NCI-H187 treated with DMSO at 0.1 percent for 48 hours (cell line): ENCODE data around the gene LDLRAD4.

Experiments
- DNase-seq: peaks from one replicate; lab custom pipeline; 2025; lab: John Stamatoyannopoulos, UW

The LDLRAD4 gene

DNA sequence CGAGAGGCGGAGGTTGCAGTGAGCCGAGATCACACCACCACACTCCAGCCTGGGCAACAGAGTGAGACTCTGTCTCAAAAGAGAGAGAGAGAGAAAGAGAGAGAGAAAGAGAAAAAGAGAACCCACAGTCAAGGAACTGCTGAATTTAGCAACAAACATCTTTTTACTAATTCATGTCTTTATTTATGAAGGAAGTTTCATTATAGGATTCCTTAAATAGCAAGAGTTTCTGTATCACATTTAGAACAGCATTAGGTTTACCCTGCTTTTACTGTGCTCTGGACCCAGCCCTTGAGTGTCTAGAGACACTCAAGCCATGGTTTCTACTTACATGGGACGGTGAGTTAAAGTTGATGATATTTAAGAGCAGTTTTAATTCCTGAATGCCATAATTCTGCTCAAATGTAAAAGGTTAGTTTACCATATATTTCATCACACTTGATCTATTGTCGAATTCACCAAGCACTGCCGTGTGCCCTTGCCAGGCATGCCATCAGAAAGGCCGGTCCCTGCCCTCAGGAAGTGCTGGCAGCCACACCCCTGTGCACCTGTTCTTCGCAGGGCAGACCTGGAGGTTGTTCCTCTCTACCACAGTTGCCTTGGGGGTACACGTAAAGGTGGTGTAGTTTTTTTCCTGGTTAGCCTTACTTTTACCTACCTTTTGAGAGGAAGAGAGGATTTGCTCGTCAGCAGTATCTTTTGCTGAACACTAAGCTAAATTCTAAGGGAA, 153.3 kb downstream of the LDLRAD4 start:
- DNase-seq = no peak

GRCh38 chr18:13372531-13372951, 154.0 kb downstream of the LDLRAD4 start:
- no peak for DNase-seq

DNA sequence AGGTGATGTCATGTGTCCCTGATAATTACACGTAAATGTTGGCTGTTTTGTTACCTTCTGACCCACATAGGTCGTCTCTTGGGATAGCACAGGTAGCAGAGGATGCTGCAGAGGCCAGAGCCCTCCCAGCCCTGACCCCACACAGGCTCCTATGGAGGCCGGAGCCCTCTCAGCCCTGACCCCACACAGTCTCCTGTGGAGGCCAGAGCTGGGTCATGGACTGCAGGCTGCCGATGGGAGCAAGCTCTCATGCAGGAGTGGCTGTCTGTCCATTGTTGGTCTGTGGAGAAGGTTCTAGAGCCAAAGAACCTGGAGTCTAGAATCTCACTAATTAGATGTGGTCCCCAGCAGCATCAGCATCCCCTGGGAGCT, 155.5 kb downstream of the LDLRAD4 start:
- DNase-seq = no peak

- DNase-seq = no peak
Observed at GRCh38 chr18:13374468-13375301, 156.1 kb downstream of the LDLRAD4 start.

DNA sequence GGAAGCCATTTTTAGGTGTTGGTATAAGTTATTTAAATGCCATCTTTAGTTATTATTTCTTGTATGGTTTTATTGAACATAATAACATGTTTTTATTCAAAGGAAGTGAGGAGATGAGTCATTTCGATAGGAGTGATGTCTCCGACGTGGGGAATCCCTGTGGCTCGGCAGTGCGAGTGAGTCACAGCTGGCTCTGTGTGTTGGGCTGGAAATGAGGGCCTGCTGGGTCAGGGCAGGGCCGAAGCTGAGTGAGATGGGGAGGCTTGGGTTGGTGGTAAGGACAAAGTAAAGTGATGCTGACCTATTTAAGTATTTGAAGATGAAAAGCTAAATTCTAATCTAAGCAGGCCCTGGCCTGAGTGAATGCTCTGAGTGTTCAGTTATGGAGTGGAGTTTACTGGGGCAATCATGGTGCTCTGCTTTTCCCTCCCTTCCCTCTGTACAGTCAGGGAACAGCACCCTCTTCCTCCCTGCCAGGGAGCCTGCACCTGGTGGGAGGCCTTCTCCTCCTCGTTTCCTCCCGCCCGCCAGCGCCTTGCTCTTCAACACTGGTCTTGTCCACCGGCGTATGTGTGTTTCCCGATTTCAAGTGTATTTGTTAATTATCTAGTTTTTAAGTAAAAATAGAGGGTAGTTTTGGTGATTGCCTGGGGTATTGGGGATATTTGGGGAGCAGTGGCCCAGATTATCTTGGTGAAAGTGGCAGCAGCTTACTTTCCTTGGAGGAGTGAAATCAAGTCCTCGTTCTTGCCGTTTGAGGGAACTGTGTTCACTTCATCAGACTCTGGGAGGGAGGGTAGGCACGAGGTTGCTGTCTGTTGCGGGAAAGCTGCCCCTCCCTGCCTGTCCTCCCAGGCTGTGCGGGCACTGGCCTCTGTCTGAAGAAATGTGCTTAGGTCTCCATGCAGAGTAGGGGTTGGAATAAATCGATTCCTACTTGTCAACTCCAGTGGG, 157.0 kb downstream of the LDLRAD4 start:
- no peak for DNase-seq

DNA sequence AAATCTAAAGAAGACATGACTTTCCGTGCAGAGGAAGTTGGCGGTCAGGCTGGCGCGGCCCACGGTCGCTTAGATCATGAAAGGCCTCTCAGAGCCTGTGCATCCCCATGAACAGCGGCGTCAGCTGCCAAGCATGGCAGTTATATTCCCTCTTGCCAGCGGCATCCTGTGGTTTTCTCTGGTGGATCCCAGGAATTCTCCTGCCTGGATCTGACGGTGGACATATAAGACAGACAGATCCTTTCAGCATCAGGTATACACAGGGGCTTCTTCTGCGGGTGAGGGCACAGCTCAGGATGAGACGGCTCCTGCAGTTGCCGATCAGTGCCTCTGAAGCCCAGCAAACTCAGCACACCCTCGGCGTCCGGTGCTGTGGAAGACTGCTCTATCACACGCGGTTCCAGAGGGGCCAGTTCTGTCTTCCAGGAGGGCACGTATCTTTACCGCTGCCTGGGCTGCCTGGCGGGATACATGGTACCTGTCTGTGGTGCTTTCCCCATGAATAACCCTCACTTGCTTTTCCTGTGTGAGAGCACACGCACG, 157.8 kb downstream of the LDLRAD4 start:
- no peak for DNase-seq

DNA sequence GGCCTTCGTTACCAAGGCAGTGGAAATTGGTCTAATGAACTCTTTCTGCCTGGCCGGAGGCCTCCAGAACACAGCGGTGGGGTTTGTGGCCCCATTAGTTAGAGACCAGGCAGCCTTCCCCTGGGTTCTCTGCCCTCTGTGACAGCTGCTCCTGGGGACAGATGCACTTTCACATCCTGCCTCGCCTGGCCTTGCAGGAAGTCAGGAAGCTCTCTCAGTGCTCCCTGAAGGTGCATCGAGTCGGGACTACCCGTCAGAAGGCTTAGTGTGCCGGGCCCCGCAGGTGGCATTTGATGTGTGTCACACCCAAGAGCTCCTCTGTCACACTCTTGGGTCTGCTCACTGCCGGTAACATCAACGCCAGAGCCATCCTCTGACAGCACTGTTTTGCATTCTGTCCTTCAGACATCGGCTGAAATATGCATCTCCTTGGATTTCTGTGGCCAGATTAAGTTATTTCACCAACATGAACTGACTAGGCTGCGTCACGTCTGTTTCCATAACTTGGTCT, 158.3 kb downstream of the LDLRAD4 start:
- no peak for DNase-seq

DNA sequence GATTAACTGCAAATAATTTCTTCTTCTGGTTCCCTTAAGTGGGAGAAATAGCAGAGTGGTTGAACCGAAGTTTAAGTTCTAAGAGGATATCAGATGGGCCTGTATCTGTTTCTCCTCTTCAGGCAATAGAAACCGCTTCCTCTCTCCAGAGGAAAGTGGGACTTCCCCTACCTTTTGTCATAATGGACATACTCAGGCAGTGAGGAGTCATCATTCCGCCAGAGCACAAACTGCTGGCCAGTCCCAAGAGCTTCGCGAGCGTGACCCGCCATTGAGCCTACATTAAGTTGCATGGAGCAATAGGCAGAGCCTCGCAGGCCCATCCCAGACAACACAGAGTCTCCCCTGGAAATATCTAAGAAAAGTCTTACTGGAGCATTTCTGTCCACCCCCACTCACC, 158.9 kb downstream of the LDLRAD4 start:
- no peak for DNase-seq

GRCh38 chr18:13378150-13378549, 159.6 kb downstream of the LDLRAD4 start:
- no peak for DNase-seq

DNA sequence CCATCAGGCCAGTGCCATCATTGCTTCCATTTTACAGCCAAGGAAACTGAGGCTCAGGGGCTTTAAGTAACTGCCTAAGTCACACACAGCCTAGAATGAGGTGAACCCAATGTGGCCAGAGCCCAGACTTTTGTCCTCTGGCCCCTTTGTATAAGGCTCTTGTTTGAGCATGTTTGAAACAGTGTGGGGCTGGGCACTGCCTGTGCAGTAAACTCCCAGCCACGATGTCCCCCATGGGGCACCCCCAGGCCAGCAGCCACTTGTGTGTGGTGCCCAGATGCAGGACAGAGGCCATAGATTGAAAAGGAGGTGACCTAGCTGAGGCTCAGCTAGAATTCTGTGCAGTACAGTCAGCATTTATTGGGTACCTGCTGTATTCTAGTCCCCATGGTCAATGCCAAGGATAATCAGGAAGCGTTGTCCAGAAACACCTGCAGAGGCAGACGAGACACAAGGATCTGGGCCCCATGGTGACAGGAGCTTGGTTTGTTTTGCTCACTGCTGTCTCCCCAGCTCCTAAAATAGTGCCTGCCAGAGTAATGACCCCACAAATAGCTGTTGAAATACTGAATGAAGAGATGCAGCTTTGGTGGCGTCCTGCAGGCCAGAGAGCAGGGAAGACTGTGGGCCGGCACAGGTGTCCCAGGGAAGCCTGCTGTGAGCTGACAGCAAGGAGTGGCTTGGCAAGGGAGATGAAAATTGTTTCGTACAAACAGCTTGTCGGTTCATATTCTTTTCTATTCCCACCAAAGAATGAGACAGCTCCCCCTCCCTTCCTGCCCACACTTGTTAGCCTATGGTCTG, 160.7 kb downstream of the LDLRAD4 start:
- no peak for DNase-seq

- DNase-seq = no peak
Observed at GRCh38 chr18:13379930-13380690, 161.6 kb downstream of the LDLRAD4 start.

GRCh38 chr18:13380691-13381070, 162.1 kb downstream of the LDLRAD4 start:
- no peak for DNase-seq

- no peak for DNase-seq
Observed at GRCh38 chr18:13381331-13381730, 162.8 kb downstream of the LDLRAD4 start.

- DNase-seq = no peak
Observed at GRCh38 chr18:13381944-13382365, 163.4 kb downstream of the LDLRAD4 start.

DNA sequence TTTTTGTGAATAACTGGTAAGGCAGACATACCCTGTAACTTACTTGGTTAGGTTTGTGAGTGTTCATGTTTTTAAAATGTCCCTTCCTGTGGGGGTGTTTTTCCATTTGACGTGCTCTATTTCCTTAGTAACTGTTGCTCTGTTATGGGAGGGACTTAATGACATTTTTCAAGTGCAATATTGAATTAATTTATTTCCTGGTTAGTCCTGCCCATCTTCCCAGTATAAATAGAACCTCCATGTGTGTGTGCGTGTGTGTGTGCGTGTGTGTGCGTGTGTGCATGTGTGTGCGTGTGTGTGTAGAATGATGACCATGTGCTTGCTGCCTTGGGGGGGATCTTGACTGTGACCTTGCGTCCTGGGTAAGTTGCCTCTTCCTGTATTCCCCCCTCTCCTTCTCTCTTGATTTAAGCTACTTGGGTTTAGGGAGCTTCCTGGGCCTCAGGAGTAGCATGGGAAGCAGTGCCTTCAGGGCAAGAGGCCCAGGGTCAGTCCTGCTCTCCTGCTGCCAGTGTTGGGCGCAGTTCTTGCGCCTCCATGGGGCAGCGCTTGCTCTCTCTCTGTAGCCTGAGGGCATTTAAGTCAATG, 163.9 kb downstream of the LDLRAD4 start:
- DNase-seq = no peak

GRCh38 chr18:13382954-13383827, 164.6 kb downstream of the LDLRAD4 start:
- no peak for DNase-seq

DNA sequence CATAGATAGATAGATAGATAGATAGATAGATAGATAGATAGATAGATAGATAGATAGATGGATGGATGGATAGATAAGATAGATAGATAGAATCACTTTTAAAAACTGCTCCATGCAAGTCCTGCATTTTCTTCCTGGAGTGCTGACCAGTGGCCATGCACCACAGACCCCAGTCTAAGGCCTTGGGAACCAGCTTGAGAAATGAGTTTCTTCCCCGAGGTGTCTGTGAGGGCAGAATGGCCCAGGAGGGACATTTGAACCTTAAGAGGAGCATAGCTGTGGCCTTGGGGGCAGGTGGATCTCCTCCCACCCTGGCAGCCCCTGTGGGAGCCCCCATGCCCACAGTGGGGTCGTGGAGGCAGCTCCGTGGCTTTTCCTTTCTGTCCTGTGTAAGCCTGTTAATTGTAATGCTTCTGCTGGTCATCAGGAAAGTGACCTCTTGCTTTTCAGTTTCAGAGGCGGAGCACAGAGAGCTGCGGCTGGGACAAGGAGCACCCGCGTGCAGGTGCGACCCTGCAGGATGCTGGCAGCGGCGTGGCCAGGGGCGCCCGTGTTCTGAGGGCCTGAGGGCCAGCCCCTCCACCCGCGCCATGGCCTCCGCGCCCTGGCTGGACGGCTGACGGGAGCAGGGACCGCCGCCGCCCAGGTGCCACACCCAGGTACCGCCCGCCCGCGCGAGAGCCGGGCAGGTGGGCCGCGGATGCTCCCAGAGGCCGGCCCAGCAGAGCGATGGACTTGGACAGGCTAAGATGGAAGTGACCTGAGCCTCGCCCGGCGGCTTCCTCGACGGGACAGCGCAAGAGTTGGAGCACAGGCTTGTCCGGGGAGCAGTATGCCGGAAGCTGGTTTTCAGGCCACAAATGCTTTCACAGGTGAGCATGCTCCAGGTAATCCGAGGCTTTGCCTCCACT, 168.6 kb downstream of the LDLRAD4 start:
- no peak for DNase-seq
